ENCODE measurements around the gene LMTK2.

Gene LMTK2

GRCh38 chr7:98235901-98236300 is 129.2 kb downstream of the LMTK2 start:
- Histone ChIP-seq H3K4me2 (ENCODE audit: low read depth, low read length, poor library complexity, severe bottlenecking) (no peak overlapping the region), H3K9me3 (ENCODE audit: insufficient read depth, low read depth, low read length) (no peaks in the 10 kb centered on the region), H3K4me3 (ENCODE audit: low read length, poor library complexity, severe bottlenecking) (no peak overlapping the region), H2AFZ (ENCODE audit: low read length) (no peak overlapping the region), H3K9ac (ENCODE audit: low read depth, low read length, poor library complexity, severe bottlenecking) (no peak overlapping the region), H3K79me2 (ENCODE audit: insufficient read depth, low read length) (no peaks in the 10 kb centered on the region), H3K9me2 (replicated peaks; ENCODE audit: low read depth, low read length) (no peaks in the 10 kb centered on the region), H3F3A (ENCODE audit: low read depth) (no peaks in the 10 kb centered on the region), H3K27me3 (ENCODE audit: insufficient read depth, low read length, poor library complexity, severe bottlenecking) (no peaks in the 10 kb centered on the region), H3K36me3 (ENCODE audit: insufficient read depth, low read length) (peaks cover 4% of the 10 kb centered on the region; the same call in 1 of the 2 replicates), H3K4me1 (ENCODE audit: insufficient read depth, low read length, poor library complexity, severe bottlenecking) (no peaks in the 10 kb centered on the region), H4K20me1 (ENCODE audit: insufficient read depth, low read length, poor library complexity, severe bottlenecking) (no peaks in the 10 kb centered on the region)
- no peak for TF ChIP-seq EZH2phosphoT487 (IDR thresholded peaks at IDR 0.05; ENCODE audit: borderline replicate concordance)
- no peak for TF ChIP-seq CTCF (conservative IDR thresholded peaks at IDR 0.05; ENCODE audit: low read length)

- no peaks in the 10 kb centered on the region for H3K79me2 ChIP-seq (ENCODE audit: insufficient read depth, low read length)
- H2AFZ ChIP-seq (ENCODE audit: low read length), result no peak overlapping the region
- H3K4me3 ChIP-seq (ENCODE audit: low read length, poor library complexity, severe bottlenecking), result no peak overlapping the region
- H3K4me1 ChIP-seq (ENCODE audit: insufficient read depth, low read length, poor library complexity, severe bottlenecking), result no peaks in the 10 kb centered on the region
- H3K4me2 ChIP-seq (ENCODE audit: low read depth, low read length, poor library complexity, severe bottlenecking), result no peak overlapping the region
- H3K36me3 ChIP-seq (ENCODE audit: insufficient read depth, low read length), result peaks cover 4% of the 10 kb centered on the region; the same call in 1 of the 2 replicates
- no peaks in the 10 kb centered on the region for H3K9me2 ChIP-seq (replicated peaks; ENCODE audit: low read depth, low read length)
- no peak overlapping the region for H3K9ac ChIP-seq (ENCODE audit: low read depth, low read length, poor library complexity, severe bottlenecking)
- H4K20me1 ChIP-seq (ENCODE audit: insufficient read depth, low read length, poor library complexity, severe bottlenecking), result no peaks in the 10 kb centered on the region
- no peaks in the 10 kb centered on the region for H3K27me3 ChIP-seq (ENCODE audit: insufficient read depth, low read length, poor library complexity, severe bottlenecking)
- no peaks in the 10 kb centered on the region for H3F3A ChIP-seq (ENCODE audit: low read depth)
- TF ChIP-seq EZH2phosphoT487 (IDR thresholded peaks at IDR 0.05; ENCODE audit: borderline replicate concordance) (no peak), CTCF (conservative IDR thresholded peaks at IDR 0.05; ENCODE audit: low read length) (no peak)
- no peaks in the 10 kb centered on the region for H3K9me3 ChIP-seq (ENCODE audit: insufficient read depth, low read depth, low read length)
These were observed 129.9 kb downstream of the LMTK2 start for GRCh38 chr7:98236355-98237185.

- no peak for TF ChIP-seq EZH2phosphoT487 (IDR thresholded peaks at IDR 0.05; ENCODE audit: borderline replicate concordance)
- no peak for TF ChIP-seq CTCF (conservative IDR thresholded peaks at IDR 0.05; ENCODE audit: low read length)
- no peaks in the 10 kb centered on the region for H3K27me3 ChIP-seq (ENCODE audit: insufficient read depth, low read length, poor library complexity, severe bottlenecking)
- H3K9ac ChIP-seq (ENCODE audit: low read depth, low read length, poor library complexity, severe bottlenecking), result no peak overlapping the region
- peaks cover 4% of the 10 kb centered on the region; the same call in 1 of the 2 replicates for H3K36me3 ChIP-seq (ENCODE audit: insufficient read depth, low read length)
- H3K9me3 ChIP-seq (ENCODE audit: insufficient read depth, low read depth, low read length), result no peaks in the 10 kb centered on the region
- H2AFZ ChIP-seq (ENCODE audit: low read length), result no peak overlapping the region
- no peak overlapping the region for H3K4me3 ChIP-seq (ENCODE audit: low read length, poor library complexity, severe bottlenecking)
- H3F3A ChIP-seq (ENCODE audit: low read depth), result no peaks in the 10 kb centered on the region
- no peak overlapping the region for H3K4me2 ChIP-seq (ENCODE audit: low read depth, low read length, poor library complexity, severe bottlenecking)
- H3K9me2 ChIP-seq (replicated peaks; ENCODE audit: low read depth, low read length), result no peaks in the 10 kb centered on the region
- no peaks in the 10 kb centered on the region for H4K20me1 ChIP-seq (ENCODE audit: insufficient read depth, low read length, poor library complexity, severe bottlenecking)
- no peaks in the 10 kb centered on the region for H3K4me1 ChIP-seq (ENCODE audit: insufficient read depth, low read length, poor library complexity, severe bottlenecking)
- H3K79me2 ChIP-seq (ENCODE audit: insufficient read depth, low read length), result no peaks in the 10 kb centered on the region
These were observed 131.4 kb downstream of the LMTK2 start for GRCh38 chr7:98238076-98238475.

Data from Loucy (cell line).